HG03378 (cell line): ENCODE data around the gene CARD19.

Experiments used
- ATAC-seq: cut with Tn5 transposase; IDR thresholded peaks from one replicate; pipeline ENCODE4 v1.9.1; 2021; ENCODE audit warnings: mild to moderate bottlenecking, moderate library complexity; ENCODE audit not compliant: unreplicated experiment

CARD19 gene, protein sequence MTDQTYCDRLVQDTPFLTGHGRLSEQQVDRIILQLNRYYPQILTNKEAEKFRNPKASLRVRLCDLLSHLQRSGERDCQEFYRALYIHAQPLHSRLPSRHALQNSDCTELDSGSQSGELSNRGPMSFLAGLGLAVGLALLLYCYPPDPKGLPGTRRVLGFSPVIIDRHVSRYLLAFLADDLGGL

DNA sequence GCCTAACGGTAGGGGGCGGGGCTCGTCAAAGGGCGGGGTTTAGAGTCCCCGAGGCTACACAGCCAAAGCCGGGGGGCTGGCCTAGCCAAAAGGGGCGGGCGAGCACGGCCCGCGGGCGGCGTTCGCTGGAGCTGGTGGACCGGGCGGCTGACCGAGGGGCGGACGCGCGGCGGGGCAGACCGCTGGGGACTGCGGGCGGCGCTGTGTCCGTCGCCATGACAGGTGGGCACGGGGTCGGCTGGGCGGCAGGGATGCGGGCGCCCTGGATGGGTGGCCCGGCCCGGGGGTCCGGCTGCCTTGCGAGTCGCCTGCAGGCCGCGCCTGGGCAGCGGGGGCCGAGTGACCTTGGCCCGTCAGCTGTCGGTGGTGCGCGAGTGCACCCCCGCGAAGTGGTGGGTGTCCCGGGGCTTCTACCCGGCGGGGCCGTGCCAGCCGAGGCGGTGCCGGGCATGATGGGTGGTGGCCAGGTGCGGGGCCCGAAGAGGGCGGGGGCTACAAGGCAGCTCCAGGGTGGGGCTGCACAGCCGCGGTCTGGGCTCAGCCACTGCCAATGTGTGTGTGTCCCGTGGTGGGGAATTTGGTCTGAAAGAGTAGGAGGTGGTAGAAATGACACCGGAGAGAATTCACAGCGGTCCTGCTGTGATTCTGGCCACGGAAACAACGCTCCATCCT, at the start of gene CARD19:
TSS of gene CARD19 (plus strand) at position 87 of the 672 bp plus-strand sequence. CDS start at position 216, 129 bp downstream.
- ATAC-seq, result peak; percentile 10

- no peak for ATAC-seq
These were observed 47.2 kb upstream of the CARD19 start for GRCh38 chr9:93048566-93049448.

DNA sequence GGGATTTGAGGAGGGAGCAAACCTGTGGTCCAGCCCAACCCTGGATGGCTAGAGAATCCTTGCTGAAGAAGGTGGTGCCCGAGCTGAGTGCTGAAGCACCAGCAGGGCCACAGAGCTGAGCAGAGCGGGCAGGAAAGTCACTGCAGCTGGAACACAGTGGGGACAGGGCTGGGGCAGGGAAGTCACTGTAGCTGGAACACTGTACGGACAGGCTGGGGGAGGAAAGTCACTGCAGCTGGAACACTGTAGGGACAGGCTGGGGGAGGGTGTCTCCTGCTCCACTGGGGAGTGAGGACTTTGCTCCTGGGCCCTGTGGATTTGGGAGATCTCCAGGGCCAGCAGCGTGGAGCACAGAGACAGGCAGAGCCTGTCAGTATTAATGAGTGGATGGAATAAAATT, 46.5 kb upstream of the CARD19 start:
- no peak for ATAC-seq

- no peak for ATAC-seq
These were observed 45.8 kb upstream of the CARD19 start for GRCh38 chr9:93050231-93050630.

DNA sequence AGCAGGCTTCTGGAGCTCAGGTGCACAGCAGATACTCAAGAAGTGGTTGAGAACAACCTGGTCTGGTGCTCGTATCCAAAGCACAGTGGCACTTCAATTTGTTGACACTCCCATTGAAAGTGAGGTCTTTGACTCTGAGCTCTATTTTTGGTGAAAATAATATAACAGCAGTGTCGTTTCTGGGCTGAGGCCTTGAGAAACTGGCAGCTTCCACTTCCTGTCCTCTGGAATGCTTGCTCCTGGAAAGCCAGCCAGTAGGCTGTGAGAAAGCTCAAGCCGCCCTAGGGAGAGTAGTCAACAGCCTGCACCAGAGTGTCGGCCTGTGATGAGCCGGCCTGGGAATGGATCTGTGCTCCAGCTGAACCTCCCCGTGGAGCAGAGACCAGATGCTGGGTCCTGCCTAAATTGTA, 44.3 kb upstream of the CARD19 start:
- no peak for ATAC-seq

DNA sequence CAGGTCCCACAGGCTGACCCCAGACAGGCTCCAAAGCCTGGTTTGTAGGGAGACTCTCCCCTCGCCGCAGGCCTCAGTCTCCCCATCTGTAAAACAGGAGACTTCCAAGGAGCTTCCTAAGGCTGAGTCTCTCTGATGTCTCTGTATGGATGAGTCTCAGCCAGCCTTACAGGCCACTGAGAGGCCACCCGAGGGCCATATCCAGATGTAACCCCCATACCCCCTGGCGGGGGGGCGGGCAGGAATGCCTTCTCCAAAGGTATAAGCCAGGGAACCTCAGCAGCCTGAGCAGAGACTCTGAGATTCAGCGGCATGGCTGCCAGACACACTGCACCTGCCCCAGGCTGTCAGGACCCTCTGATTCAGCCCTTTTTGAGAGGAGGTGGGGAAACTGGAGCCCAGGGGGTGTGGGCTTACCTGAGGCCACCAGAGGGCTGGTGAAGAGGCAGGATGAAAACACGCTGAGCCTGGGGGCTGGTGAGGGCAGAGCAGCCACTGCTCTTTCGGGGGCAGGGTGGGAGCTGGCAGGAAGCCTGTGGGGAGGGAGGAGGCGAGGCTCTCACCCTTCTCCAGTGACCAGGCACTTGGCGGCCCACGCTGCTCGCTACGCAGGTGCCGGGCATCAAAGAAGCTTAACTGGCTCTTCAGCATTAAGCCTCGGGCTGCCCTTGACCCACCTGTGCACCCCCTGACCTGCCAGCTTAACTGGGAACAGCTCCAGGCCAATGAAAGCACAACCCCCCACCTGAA, 43.1 kb upstream of the CARD19 start:
- ATAC-seq, result no peak

DNA sequence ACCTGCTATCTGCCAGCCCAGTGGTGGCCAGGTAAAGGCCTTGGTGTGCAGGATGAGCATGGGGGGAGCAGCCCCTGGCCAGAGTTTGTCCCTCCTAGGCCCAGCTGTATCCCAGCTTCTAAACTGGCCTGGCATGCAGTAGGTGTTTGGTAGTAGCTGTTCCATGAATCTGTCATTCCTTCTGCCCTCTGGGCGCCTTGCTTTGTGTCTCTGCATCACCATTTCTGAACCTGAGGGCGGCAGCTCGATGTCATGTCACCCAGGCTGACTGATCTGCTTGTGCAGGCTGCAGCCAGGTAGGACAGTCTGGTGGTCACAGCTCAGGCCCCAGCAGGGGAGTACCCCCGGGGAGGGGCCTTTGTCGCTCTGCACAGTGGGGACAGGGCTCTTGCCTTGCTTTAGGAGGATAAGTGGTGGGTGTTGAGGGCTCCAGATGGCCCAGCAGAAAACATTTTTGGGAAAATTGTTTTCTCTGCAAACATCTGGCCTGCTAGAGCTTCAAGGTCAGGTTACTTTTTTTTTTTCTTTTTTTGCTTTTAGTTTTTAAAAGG, 42.2 kb upstream of the CARD19 start:
- no peak for ATAC-seq

DNA sequence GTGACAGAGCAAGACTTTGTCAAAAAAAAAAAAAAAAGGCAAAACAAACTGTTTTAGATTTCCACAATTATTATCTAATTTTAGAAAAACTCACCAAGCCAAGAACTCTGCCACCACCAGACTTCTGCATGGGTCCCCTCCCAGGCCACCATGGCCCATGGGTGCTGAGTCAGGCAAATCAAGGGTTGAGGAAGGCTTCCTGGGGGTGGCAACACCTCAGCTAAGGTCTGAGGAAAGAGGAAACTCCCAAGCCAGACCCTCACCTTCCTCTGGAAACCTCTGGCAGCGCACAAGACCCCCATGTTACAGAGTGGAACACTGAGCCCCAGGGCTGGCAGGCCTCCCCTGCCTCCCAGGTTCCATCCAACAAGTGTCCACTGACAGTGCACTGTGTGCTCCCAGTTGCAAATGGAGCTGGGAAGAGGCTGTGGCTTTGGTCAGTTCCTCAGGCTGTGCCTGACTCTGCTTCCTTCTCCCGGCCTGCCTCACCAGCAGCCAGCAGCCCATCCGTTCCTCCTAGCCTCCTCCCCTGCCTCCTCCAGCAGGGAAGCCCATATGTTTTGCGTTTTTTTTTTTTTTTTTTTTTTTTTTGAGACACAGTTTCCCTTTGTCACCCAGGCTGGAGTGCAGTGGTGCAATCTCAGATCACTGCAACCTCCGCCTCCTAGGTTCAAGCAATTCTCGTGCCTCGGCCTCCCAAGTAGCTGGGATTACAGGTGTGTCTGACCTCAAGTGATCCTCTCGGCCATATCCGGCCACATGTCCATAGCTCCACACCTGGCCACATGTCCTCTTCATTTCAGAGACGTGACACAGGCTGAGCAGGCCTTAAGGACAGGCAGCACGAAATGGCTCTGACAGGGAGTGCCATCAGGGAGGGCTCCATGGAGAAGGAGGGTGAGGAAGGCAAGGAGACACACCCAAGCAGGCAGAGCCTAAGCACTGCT, 41.0 kb upstream of the CARD19 start:
- ATAC-seq, result no peak

- no peak for ATAC-seq
These were observed 38.8 kb upstream of the CARD19 start for GRCh38 chr9:93057042-93057702.

- peak; percentile 16 for ATAC-seq
These were observed 38.2 kb upstream of the CARD19 start for GRCh38 chr9:93057703-93058354.

- peak; percentile 43 for ATAC-seq
These were observed 37.5 kb upstream of the CARD19 start, which contains the start of gene SUSD3 for GRCh38 chr9:93058355-93059010. Gene SUSD3, plus strand, starts transcription at chr9:93058701. Its CDS starts 42 bp downstream, at chr9:93058743.

- ATAC-seq, result no peak
These were observed 36.9 kb upstream of the CARD19 start for GRCh38 chr9:93059011-93059714.

- no peak for ATAC-seq
These were observed 36.1 kb upstream of the CARD19 start for GRCh38 chr9:93059715-93060578.

DNA sequence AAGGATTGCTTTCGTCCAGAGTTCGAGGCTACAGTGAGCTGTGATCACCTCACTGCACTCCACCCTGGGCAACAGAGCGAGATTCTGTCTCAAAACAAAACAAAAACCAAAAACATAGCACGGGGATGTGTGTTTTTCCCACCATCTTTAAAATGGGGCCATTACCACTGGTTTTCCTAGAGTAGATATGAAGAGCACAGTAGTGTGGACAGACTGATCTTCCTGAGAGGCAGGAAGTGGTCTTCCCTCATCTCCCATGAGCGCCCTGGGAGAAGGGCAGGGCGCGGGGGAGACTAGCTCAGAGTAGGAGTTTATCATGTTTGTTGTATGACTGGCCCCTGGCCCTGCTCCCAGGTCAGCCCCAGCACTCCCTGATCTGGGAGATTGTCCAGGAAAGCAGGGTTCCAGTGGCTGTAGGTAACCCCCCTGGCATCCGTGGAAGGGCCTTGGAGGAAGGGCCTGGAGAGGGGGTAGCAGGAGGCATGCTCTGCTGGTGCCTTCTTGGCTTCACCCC, 35.2 kb upstream of the CARD19 start:
- no peak for ATAC-seq

GRCh38 chr9:93061260-93061751, 34.7 kb upstream of the CARD19 start:
- ATAC-seq, result no peak
